HUES64 (cell line): ENCODE results near the gene AGFG2.
A peak's percentile ranks its signal among the peaks of the same experiment; 100 is the strongest.

Experiments
- H3K27ac ChIP-seq: 2 replicates; pipeline ENCODE4 v1.7.0; 2013; ENCODE audit warnings: low read depth, low read length, inconsistent platforms
- H3K27me3 ChIP-seq: 2 replicates; pipeline ENCODE4 v1.6.1; 2013; ENCODE audit warnings: mild to moderate bottlenecking, low read length; ENCODE audit not compliant: insufficient read depth
- H3K36me3 ChIP-seq: 2 replicates; pipeline ENCODE4 v1.6.1; 2013; ENCODE audit warnings: mild to moderate bottlenecking, low read length; ENCODE audit not compliant: insufficient read depth
- H3K4me1 ChIP-seq: 2 replicates; pipeline ENCODE4 v1.6.1; 2013; ENCODE audit warnings: mild to moderate bottlenecking, low read length, moderate library complexity; ENCODE audit not compliant: insufficient read depth
- H3K4me3 ChIP-seq: 2 replicates; pipeline ENCODE4 v1.5.1; 2013; ENCODE audit warnings: mild to moderate bottlenecking, low read length, moderate library complexity
- H3K9ac ChIP-seq: 2 replicates; pipeline ENCODE4 v1.6.1; 2013; ENCODE audit warnings: mild to moderate bottlenecking, low read depth, low read length
- H3K9me3 ChIP-seq: 2 replicates; pipeline ENCODE4 v1.6.1; 2013; ENCODE audit warnings: low read depth, low read length; ENCODE audit not compliant: insufficient read depth
- WGBS: fragments of 150-250, 120-280 bp; methylation state at CpG from one replicate; pipeline ENCODE4 v1.1.7; 2013; ENCODE audit warnings: missing lambda C conversion rate; 5-methylcytosine and 5-hydroxymethylcytosine counted together

Gene AGFG2

DNA sequence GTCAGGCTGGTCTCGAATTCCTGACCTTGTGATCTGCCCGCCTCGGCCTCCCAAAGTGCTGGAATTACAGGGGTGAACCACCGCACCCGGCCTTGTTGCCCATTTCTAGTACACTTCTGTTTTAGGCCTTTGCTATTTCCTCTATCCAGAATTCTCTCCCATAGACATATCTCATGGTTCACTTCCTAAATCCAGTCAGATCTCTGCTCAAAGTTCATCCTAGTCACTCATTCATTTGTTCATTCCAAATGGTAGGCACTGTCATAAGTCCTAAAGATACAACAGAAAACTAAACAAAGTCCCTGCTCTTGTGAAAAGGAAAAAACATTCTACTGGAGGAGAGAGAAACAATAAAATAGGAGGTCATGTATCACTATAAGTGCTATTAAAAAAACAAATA, 71.0 kb downstream of the AGFG2 start:
- peaks cover 17% of the 10 kb centered on the region for H3K27me3 ChIP-seq
- 97% methylated on average over 5 of the region's 5 CpGs for WGBS
- no peak overlapping the region for H3K9ac ChIP-seq
- H3K27ac ChIP-seq, result no peak overlapping the region
- H3K36me3 ChIP-seq, result peaks cover 6% of the 10 kb centered on the region; the same call in 1 of the 2 replicates
- 0 out of 2 replicates have a peak, but pooled peaks cover 5% of the 10 kb centered on the region for H3K4me1 ChIP-seq
- H3K9me3 ChIP-seq, result no peaks in the 10 kb centered on the region
- H3K4me3 ChIP-seq, result no peak overlapping the region

DNA sequence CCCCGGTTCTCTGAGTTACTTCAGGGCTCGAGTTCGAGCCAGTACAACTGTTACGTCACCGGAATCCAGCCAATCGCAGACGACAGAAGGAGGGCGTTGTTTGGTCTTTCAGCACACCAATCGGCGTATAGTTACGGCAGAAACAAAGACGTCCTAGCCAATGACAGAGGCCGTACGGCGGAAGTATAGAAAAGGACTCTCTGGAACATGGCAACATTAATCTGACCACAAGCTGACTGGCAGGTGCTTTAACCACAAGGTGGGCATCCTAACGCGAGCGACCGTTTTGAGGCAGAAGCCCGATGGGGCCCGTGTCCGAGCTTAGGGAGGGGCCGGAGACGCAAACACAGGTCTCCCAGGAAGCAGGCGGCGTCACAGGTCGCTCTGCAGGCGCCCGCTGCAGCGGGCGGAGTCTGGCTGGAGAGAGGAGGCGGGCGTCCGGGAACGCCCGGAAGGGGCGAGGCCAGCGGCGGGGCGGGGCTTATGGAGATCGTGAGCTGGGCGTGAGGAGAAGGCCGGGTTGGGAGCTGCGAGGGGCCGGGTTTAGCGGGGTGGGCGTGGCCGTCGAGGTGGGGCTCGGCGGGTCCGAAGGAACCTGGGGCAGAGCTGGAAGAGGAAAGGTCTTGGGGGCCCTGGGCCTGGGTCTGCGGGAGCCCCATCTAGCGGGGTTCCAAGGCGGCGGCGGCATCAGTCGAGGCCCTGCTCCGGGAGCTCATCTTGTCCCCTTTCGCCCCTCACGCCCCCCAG, 73.2 kb downstream of the AGFG2 start, which contains the start of gene MOSPD3:
Gene MOSPD3 (plus strand): TSS at position 558 of the 747 bp plus-strand sequence. CDS start 252 bp downstream, outside the sequence.
- H3K36me3 ChIP-seq, result peaks cover 6% of the 10 kb centered on the region; the same call in 1 of the 2 replicates
- H3K4me1 ChIP-seq, result no peaks in the 10 kb centered on the region
- H3K9me3 ChIP-seq, result no peaks in the 10 kb centered on the region
- peak within 1 kb of the TSS; percentile 85 for H3K9ac ChIP-seq
- under 1% methylated on average over 61 of the region's 61 CpGs for WGBS
- peak within 1 kb of the TSS; percentile 94 for H3K27ac ChIP-seq
- H3K27me3 ChIP-seq, result no peaks in the 10 kb centered on the region
- H3K4me3 ChIP-seq, result peak within 1 kb of the TSS; percentile 80

- Histone ChIP-seq H3K36me3 (0 out of 2 replicates have a peak, but pooled peaks cover 2% of the 10 kb centered on the region), H3K4me1 (no peaks in the 10 kb centered on the region), H3K9ac (peak overlapping the region; percentile 44), H3K27ac (no peak overlapping the region), H3K4me3 (peak overlapping the region; percentile 80), H3K9me3 (no peaks in the 10 kb centered on the region), H3K27me3 (no peaks in the 10 kb centered on the region)
- WGBS, result 8% methylated on average over 28 of the region's 29 CpGs
Measured at GRCh38 chr7:100612730-100613390, 73.9 kb downstream of the AGFG2 start.

GRCh38 chr7:100613412-100614175, 74.6 kb downstream of the AGFG2 start:
- Histone ChIP-seq H3K4me3 (peak overlapping the region; percentile 80; the same call in 1 of the 2 replicates), H3K36me3 (no peaks in the 10 kb centered on the region), H3K4me1 (no peaks in the 10 kb centered on the region), H3K9me3 (no peaks in the 10 kb centered on the region), H3K27ac (no peak overlapping the region), H3K27me3 (no peaks in the 10 kb centered on the region), H3K9ac (no peak overlapping the region)
- WGBS, result 93% methylated on average over 13 of the region's 13 CpGs

- no peaks in the 10 kb centered on the region for H3K4me1 ChIP-seq
- 97% methylated on average over 4 of the region's 6 CpGs for whole genome bisulfite sequencing
- H3K9me3 ChIP-seq, result no peaks in the 10 kb centered on the region
- H3K9ac ChIP-seq, result no peak overlapping the region
- no peak overlapping the region for H3K27ac ChIP-seq
- no peaks in the 10 kb centered on the region for H3K27me3 ChIP-seq
- H3K4me3 ChIP-seq, result no peak overlapping the region
- no peaks in the 10 kb centered on the region for H3K36me3 ChIP-seq
Measured at GRCh38 chr7:100614308-100614861, 75.4 kb downstream of the AGFG2 start.
